GM18519 (cell line): Measurements from ENCODE around the gene WTIP.

Source experiments
- ATAC-seq: cut with Tn5 transposase; IDR thresholded peaks from one replicate; pipeline ENCODE4 v1.9.1; 2021; ENCODE audit warnings: mild to moderate bottlenecking, moderate library complexity; ENCODE audit not compliant: unreplicated experiment, low FRiP score

Gene WTIP

DNA sequence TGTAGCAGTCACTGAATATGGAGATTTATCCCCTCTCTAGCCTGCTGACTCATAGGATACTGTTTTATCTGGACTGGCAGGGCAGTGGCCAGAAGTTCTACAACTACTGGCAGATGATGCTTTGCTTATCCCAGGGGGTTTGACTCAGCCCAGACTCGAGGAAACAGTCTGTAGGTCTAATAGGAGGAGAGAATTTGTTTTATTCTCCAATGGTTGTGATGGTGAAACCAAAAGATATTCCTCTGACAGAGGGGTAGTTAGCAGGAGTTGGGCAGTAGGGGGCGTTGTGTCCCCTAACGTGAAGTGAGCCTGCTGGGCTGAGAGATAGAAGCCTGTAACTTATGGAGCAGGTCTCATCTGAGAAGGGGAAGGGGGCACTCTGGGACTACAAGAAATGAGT is 74.9 kb downstream of the WTIP start:
- no peak for ATAC-seq

DNA sequence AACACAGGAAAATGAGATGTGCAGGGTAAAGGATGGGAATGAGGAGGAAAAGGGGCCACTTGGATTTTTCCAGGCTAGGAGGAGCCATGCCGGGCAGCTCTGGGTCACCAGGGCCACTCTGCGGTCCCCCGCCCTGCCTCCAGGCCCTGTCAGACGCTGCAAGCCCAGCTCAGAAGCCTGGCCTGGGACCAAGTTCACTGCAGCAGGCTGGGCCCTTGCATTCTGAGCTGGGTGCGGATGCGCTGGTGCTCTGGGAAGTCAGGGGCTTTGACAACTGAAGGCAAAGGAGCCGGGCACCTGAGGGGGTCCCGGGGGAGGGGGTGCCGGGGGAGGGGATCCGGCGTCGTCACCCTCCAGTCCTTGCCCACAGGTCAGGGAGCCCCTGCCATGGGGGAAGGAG is 77.5 kb downstream of the WTIP start:
- no peak for ATAC-seq

DNA sequence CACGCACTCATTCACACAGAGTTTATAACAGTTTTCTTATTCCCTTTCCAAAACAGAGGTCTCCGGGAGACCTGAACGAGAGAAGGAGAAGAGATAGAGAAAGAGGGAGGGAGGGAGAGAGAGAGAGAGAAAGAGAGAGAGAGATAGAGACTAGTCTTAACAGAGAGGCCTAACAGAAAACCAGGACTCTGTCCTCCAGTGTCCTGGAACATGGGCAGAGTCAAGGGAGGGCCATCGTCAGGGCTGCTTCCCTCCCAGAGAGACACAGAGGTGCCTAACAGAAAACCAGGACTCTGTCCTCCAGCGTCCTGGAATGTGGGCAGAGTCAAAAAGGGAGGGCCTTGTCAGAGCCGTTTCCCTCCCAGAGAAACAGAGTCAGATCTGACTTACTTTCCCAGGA is 78.7 kb downstream of the WTIP start:
- ATAC-seq: no peak
